Stimulated activated naive CD4-positive, alpha-beta T cell treated with Interleukin-2 at 50 U/mL for 16 hours (primary cell): ENCODE results near the gene ADGRA3.

ENCODE experiments used
- DNase-seq: peaks from one replicate; lab custom pipeline; 2025; lab: John Stamatoyannopoulos, UW

The ADGRA3 gene, protein sequence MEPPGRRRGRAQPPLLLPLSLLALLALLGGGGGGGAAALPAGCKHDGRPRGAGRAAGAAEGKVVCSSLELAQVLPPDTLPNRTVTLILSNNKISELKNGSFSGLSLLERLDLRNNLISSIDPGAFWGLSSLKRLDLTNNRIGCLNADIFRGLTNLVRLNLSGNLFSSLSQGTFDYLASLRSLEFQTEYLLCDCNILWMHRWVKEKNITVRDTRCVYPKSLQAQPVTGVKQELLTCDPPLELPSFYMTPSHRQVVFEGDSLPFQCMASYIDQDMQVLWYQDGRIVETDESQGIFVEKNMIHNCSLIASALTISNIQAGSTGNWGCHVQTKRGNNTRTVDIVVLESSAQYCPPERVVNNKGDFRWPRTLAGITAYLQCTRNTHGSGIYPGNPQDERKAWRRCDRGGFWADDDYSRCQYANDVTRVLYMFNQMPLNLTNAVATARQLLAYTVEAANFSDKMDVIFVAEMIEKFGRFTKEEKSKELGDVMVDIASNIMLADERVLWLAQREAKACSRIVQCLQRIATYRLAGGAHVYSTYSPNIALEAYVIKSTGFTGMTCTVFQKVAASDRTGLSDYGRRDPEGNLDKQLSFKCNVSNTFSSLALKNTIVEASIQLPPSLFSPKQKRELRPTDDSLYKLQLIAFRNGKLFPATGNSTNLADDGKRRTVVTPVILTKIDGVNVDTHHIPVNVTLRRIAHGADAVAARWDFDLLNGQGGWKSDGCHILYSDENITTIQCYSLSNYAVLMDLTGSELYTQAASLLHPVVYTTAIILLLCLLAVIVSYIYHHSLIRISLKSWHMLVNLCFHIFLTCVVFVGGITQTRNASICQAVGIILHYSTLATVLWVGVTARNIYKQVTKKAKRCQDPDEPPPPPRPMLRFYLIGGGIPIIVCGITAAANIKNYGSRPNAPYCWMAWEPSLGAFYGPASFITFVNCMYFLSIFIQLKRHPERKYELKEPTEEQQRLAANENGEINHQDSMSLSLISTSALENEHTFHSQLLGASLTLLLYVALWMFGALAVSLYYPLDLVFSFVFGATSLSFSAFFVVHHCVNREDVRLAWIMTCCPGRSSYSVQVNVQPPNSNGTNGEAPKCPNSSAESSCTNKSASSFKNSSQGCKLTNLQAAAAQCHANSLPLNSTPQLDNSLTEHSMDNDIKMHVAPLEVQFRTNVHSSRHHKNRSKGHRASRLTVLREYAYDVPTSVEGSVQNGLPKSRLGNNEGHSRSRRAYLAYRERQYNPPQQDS (N-terminal part only)

DNA sequence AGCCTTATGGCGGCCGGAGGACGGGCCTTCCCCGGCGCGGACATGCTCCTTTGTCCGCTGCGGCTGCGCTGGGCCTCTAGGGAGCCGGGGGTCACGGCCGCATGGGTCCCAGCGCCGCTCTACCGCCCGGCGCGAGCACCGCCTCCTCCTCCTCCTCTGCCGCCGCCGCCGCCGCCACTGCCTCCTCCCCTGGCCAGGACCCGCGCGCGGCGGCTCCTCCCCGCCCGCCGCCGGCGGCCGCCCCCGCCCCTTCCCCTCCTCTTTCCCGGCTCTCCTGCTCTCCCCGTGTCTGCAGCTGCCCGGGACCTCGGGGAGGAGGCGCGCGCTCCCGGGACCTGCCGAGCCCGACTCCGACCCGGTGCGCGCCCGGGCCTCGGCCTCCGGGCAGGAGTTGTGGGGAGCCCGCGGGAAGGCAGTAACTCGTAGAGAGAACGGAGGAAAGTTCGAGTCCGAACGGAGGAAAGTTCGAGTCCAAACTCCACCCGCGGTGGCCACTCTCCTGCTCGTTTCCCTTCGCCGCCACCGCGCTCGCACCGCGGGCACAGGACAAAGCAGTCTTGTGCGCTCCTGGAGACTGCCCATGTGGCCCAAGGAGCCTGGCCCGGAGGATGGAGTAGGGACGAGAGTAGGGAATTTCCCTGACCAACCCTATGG, at the start of gene ADGRA3:
TSS of gene ADGRA3 (minus strand) at position 179 of the 654 bp plus-strand sequence. CDS start 282 bp downstream, outside the sequence.
- no peak for DNase-seq

DNA sequence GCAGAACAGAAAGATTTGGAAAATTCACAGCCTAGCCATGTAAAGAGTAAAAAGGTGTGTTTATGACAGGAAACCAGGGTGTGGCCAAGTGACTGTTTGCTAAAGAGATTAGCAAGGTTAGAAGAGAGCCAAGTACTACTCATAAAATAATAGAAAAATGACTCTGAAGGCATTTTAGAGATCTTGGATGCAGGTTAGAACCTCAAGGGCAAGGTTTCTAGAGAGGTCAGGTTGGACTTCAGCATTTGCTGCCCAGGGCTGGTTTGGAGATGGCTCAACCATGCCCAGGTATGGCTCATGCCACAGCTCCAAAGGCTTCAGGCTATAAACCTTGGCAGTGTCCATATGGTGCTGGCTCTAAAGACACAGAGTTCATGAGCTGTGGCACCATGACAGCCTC, 40.6 kb upstream of the ADGRA3 start:
- DNase-seq = no peak

DNA sequence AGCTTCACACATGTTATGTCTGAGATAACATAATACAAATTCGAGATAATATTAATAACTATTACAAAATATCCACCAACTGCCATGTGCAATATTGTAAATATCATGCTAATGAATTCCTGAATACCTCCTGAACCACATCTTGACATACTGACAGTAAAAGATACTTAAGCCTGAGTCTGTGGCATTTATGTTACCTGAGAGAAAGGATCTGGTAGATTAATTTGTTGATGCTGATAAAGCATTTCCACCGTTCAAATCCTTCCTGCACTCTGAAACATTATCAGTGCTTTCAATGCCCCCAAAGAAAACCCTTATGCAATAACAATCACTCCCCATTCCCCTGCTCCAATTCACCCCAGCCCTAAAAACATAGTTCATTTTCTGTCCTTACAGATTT, 38.8 kb upstream of the ADGRA3 start:
- no peak for DNase-seq

DNA sequence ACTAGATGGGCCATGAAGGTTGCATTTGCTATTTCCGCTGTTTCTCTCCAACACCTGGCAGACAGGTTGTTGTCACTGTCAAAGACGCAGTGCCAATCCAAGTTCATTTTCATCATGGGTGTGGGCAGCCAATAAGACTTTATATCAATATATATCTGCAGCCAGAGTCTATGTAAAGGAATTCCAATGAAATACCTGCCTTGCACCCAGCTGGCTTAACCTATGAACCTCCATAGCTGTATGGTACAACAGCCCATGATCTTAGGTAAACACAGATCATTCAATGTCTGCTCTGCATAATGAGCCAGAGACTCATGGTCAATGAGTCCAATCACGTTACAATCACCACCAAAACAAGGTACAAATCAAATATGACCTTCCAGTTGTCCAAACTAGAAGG, 37.7 kb upstream of the ADGRA3 start:
- no peak for DNase-seq

DNA sequence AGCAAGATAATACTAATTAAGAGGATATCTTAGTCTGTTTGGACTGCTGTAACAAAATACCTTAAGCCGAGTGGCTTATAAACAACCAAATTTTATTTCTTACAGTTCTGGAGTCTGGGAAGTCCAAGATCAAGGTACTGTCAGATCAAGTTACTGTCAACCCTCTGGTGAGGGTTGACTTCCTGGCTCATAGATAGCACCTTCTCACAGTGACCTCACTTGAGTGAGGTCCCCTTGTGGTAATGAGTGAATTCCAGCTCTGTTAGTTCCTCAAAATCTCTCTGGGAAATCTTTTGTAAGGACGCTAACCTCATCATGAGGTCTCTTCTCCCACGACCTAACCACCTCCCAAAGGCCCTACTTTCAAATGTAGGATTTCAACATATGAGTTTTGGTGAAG, 36.9 kb upstream of the ADGRA3 start:
- DNase-seq = no peak

- DNase-seq = no peak
These were observed 35.7 kb upstream of the ADGRA3 start for GRCh38 chr4:22551550-22551949.

GRCh38 chr4:22546299-22546698, 30.4 kb upstream of the ADGRA3 start:
- no peak for DNase-seq

DNA sequence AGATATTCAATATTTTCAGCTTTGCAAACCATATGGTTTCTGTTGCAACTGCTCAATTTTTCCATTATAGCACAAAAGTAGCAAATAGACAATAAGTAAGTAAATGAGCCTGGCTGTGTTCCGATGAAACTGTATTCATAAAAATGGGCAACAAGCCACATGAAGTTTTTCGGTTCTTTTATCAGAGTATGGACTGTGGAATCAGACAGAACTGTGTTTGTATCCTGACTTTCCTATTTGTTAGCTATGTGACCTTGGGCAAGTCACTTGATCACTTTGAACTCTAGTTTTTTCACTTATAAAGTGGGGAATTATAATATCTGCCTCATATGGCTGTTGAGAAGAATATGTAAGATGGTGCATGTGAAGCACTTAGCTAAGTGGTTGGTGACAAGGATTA, 23.4 kb upstream of the ADGRA3 start:
- DNase-seq = no peak

GRCh38 chr4:22537864-22538263, 22.0 kb upstream of the ADGRA3 start:
- DNase-seq = no peak

DNA sequence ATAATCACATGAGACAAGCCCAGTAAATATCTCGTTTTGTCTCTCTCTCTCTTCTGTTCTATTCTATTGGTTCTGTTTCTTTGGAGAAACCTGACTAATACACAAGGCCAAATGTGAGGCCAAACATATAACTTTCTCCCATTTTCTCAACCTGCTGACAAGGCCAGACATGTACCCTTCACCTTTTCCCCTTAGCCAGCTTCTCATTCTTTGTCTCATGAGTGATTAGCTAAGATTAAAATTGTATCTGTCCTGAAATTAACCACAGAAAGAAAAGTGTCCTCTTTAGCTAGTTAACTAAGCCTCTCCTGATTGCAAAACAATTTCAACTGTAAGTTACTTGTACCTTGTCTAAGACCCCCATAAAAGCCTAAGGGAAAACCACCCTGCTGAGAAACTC, 18.5 kb upstream of the ADGRA3 start:
- no peak for DNase-seq

DNA sequence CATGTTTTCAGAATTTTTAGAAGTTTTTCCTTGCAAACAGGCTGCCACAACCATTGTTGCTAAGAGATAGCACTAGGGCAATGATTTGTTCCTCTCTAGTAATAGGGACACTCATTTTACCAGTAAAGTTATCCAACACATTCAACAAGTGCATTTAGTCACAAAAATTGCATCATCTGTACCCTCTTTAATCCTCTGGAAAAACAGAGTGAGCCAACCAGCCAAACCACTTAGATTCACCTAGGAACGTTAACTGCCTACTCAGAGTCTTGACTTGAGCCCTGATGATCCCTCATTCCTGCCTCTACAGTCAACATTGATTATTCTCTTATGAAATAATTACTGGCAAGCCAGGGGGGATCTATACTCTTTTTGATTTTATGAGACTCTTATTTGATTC, 17.0 kb upstream of the ADGRA3 start:
- no peak for DNase-seq

DNA sequence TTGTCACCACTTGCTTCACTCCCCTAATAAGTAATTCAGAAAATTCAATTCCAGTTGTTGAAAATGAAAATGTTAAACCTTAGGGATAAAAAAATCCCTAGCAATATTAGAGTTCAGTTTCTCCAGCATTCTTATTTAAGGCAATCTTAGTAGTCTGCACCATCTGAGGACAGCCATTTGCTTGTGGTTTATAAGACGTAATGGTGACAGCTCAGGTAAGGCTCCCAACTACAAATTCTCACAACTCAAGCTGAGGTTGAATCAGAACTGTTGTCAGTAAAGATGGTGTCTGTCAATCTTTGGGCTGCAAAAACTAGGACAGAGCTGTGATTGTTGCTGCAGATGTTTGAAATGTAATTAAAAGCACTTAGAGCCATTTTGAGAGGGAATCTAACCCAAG, 16.3 kb upstream of the ADGRA3 start:
- no peak for DNase-seq

- DNase-seq = no peak
These were observed 15.6 kb upstream of the ADGRA3 start for GRCh38 chr4:22531311-22532019.

GRCh38 chr4:22524895-22525294, 9.0 kb upstream of the ADGRA3 start:
- no peak for DNase-seq

DNA sequence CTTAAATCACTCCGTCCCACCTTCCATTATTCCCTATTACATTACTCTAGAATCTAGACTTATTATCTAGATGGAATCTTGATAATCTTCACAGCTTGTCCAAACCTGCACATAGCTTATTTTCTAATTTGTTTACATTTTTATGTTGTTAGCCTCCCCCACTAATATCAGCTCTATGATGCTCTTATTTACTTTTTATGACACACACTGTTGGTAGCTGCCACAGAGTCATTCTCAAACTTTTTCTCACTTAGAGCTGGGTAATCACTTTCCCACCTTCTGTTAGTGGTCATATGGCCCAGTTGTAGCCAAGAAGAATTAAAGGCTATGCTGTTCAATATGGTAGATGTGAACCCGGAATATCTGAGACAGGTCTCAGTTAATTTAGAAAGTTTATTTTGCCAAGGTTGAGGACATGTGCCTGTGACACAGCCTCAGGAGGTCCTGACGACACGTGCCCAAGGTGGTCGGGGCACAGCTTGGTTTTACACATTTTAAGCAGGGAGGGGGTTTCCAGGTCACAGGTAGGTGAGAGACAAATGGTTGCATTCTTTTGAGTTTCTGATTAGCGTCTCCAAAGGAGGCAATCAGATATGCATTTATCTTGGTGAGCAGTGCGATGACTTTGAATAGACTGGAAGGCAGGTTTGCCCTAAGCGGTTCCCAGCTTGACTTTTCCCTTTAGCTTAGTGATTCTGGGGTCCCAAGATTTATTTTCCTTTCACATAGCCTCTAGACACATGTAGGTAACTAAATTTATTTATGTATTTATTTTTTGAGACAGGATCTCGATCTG, 7.0 kb upstream of the ADGRA3 start:
- DNase-seq = no peak

- no peak for DNase-seq
These were observed 6.3 kb upstream of the ADGRA3 start for GRCh38 chr4:22522206-22522605.

DNA sequence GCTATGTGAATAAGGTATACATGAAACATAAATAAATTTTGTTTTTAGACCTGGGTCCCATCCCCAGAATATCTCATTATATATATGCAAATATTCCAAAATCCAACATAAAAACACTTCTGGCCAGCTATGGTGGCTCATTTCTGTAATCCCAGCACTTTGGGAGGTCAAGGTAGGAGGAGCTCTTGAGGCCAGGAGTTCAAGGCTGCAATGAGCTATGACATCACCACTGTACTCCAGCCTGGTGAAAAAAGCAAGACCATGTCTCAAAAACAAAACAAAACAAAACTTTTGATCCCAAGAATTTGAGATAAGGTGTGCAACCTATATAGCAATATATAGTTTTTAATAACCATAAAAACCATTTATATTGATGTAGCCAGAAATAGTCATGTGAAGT, 5.4 kb upstream of the ADGRA3 start:
- DNase-seq = no peak

GRCh38 chr4:22515145-22515887, 550 bp downstream of the ADGRA3 start:
- no peak for DNase-seq

DNA sequence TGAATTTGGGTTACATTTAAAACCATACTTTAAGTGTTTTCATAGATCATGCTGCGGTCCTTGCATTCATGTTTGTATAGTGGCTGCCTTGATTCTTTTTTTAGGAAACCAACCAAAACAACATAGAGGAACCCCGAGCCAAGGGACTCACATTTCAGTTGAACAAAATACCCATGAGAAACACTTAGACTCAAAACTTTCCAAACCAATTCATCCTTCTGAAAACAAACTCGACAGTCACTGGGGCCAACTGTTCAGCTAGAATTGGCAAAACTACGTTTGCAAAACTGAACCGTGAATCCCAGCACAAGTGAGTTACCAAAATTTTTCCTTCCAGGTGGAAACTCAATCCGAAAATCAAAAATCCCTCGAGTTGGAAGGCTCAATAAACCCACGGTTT, 1.4 kb downstream of the ADGRA3 start:
- DNase-seq = no peak

DNA sequence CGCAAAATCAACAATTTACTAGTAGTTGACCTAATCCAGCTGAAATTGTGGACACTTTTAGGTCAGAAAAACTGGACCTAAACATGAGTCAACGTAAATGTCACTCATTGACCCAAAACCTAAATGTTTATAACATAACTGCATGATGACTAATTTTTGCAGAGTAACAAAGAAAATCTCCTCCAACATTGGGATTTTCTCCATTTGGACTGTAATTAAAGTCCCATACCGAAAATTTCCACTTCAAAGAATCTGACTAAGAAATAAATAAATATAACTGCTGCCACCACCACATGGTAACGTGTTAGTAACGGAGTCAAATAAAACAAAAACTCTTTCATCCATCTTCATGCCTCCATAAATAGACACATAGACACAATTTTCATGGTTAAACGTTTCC, 1.9 kb downstream of the ADGRA3 start:
- DNase-seq = no peak
